ENCODE measurements around the gene SLAMF7.

- TF ChIP-seq CTCF (conservative IDR thresholded peaks at IDR 0.05 in 1 of 2, IDR thresholded peaks at IDR 0.05 in 1 of 2; ENCODE audit: low read depth in 1 of 2, low read length in 2 of 2) = no peak
- TF ChIP-seq EZH2 (IDR thresholded peaks at IDR 0.05; ENCODE audit: low read length, missing control alignments) = no peak
Measured at GRCh38 chr1:160741092-160741501, 2.0 kb downstream of the SLAMF7 start.

All from fibroblast of lung (primary cell).